CD4-positive, alpha-beta T cell treated with Interleukin-21 for 1 hour (primary cell): Measurements from ENCODE around the gene DDO.
"Not testable (repeated sequence)": the region's sequence is repeated elsewhere in the genome, so short reads cannot be mapped to it uniquely, and the experiment has no call there.

Source experiments
- DNase-seq: peaks from one replicate; pipeline ENCODE4 v3.0.0-alpha.2; 2020

The DDO gene

DNA sequence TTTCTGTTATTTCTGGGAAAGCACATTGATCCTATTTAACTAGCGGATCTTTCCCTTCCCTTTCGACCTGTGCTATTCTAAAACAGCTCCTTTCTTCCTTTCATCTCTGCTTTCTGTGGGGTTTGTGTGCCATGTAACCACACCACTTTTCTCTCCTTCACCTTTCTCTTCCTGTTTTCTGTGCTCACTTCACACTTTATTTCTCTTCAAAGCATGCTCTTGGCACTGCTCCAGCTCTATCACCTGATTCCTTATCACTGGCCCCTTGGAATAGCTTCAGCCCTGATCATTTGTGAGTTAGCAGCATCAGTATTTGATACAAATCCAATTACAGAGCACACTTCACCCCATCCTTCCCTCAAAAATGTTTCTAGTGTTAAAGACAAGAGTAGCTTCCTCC is 49.1 kb downstream of the DDO start:
- DNase-seq = peak; percentile 3

- no peak for DNase-seq
Measured at GRCh38 chr6:110364364-110365105, 50.8 kb downstream of the DDO start.

- DNase-seq = no peak
Measured at GRCh38 chr6:110363748-110364147, 51.6 kb downstream of the DDO start.

DNA sequence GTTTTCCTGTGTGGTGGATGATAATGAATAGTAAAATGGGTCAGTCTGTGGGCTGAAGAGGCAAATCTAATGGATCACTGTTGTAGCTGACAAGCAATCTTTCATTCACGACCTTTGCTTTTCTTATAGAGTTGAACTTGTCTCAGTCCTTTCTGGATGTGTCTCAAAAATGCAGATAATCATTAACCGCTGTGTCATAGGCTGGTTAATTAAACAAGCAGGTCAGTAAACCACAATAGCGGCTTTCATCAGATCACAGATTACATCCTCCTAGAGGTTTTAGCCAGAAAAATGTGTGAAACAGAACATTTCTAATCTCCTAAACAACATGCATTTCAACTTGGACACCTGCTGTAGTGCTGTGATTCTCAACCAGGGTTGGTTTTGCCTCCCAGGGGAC is 54.7 kb downstream of the DDO start:
- no peak for DNase-seq

GRCh38 chr6:110359556-110359955 is 55.8 kb downstream of the DDO start:
- no peak for DNase-seq

GRCh38 chr6:110358553-110359160 is 56.7 kb downstream of the DDO start:
- no peak for DNase-seq

- peak; percentile 4 for DNase-seq
Measured at GRCh38 chr6:110357664-110358552, 57.5 kb downstream of the DDO start, which contains the start of gene METTL24. METTL24 (minus strand) TSS chr6:110358349; CDS start chr6:110358272, 77 bp downstream.

DNA sequence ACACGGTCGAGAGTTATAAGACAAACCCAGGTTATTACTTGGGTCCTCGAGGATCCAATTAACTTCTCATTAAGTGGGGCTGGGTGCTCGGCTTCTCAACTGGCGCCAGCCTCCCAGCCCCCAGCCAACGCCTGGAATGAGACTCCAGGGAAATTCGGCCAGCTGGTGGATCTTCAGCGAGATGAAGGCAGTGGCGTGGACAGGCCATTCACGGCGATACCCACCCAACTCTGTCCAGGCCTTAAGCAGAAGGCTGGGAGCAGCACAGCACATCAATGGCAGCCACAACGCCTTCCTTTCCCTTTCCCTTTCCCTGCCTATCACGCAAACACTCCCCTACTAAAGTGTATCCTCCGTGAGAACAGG is 58.1 kb downstream of the DDO start:
- no peak for DNase-seq

DNA sequence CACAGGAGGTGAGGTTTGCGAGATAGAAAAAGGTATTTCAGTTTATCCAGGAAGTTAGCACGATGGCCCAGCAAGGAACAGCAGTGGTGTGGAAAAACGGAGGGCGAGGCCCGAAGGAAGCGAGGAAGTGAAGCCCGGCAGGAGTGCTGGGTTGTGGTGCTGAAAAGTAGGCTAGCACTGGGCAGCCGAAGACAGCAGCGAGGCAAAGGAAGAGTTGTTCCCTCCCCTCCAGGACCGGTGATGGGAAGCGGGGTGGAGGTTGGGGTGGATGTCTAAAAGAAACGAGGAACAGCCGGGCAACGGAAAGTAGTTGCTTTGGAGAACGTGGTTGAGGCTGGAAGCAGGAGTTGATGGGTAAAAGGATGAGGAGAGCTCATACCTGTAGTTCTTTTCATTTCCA is 58.6 kb downstream of the DDO start:
- no peak for DNase-seq

- DNase-seq = no peak
Measured at GRCh38 chr6:110355727-110356126, 59.6 kb downstream of the DDO start.

DNA sequence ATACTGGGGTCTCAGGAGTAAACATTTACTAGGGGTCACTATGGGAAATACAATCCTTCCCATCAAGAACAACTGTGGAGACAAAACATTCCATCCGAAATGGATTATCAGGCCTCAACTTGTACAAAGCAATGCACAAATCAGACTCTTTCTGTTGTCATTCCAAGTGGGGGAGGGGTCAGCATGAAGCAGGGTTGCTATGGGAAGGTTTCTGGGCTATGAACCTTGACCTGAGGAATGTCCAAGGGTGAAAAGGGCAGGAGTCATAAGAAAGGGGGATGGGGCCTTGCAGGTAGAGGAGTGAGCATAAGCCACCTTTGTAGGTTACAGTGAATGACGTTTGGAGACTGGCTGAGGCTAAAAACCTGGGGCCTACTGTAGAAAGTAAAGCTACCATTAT is 60.4 kb downstream of the DDO start:
- no peak for DNase-seq

DNA sequence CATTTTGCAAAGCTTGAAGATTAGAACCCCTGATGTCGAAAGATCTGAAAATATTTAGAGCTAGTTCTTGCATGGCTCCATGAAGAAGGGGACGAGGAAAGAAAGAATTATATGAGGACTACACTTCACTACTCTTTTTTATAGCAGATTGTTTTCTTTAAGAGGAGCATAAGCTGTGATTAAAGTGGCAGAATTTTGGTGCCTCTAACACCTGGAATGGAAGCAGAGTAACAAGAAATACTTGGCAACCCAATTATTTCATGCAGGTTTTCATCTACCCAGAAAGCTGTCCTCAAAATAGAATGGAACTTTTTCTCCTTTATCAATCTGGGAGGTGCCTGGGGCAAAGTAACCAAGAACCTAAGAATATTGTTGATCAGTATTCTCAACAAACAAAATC is 61.2 kb downstream of the DDO start:
- no peak for DNase-seq

DNA sequence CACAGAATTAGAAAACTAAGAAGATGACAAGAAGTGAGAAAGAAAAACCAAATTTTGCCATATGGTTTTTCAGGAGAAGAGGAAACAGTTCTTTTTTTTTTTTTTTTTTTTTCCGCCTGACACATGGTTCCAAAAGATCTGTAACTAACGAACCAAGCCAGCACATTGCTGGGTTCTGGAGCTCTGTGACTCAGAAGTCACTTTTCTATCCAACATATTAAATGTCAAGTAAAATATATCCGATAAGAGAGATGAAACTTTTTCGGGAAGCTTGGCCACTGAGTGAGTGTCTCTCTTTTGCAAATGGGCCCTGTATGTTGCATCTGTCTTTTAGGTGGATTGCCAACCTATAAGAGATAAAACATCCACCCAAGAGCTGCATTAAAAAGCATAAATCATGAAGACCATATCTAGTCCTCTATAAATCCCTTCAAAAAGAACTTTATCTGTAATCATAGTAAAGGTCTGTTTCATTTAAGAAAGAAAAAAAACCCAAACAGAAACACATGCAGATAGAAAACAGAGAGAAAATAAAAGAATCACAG is 61.8 kb downstream of the DDO start:
- no peak for DNase-seq

GRCh38 chr6:110352563-110353262 is 62.7 kb downstream of the DDO start:
- DNase-seq = no peak

- no peak for DNase-seq
Measured at GRCh38 chr6:110351986-110352385, 63.4 kb downstream of the DDO start.

DNA sequence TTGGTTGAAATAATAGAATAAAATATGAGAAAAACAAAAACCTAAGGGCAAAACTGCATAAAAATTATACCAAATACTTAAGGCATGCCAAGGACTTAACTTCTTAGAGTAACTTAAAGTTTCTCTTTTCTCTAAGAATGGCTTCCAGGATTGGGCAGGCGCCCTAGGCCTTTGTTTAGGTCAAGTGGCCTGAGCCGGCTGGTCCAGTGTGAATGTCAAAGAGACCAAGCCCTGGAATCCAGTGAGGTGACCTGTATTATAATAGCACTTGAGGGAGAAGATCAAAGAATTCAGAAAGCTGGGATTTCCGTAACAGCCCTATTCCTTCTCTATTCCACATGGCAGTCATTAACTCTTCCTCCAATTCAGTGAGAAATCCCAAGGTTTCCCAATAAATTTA is 63.8 kb downstream of the DDO start:
- no peak for DNase-seq

DNA sequence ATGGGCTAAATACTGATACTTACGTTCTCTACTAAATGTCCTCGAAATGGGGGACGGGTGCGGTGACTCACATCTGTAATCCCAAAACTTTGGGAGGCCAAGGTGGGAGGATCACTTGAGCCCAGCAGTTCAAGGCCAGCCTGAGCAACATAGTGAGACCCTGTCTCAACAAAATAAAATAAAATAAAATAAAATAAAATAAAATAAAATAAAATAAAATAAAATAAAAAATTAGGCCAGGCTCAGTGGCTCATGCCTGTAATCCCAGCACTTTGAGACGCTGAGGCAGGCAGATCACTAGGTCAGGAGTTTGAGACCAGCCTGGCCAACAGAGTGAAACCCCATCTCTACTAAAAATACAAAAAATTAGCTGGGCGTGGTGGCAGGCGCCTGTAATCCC is 64.8 kb downstream of the DDO start:
- DNase-seq = not testable (repeated sequence)

- no peak for DNase-seq
Measured at GRCh38 chr6:110348961-110349690, 66.2 kb downstream of the DDO start.

DNA sequence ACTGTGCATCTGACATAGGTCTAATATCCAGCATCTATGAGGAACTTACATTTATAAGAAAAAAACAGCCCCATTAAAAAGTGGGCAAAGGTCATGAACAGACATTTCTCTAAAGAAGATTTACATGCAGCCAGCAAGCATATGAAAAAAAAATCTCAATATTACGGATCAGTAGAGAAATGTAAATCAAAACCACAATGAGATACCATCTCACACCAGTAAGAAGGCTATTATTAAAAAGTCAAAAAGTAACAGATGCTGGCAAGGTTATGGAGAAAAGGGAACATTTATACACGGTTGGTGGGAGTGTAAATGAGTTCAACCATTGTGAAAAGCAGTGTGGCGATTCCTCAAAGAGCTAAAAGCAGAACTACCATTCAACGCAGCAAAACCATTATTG is 70.3 kb downstream of the DDO start:
- DNase-seq = no peak

- DNase-seq = no peak
Measured at GRCh38 chr6:110342759-110343158, 72.6 kb downstream of the DDO start.
